ENCODE results near the gene DDX47.
"Not testable (repeated sequence)": the region's sequence is repeated elsewhere in the genome, so short reads cannot be mapped to it uniquely, and the experiment has no call there.

Gene DDX47

GRCh38 chr12:12839873-12840579 lies 26.9 kb downstream of the DDX47 start:
- H3K27ac ChIP-seq: no peak overlapping the region
- no peak for TF ChIP-seq CTCF (conservative IDR thresholded peaks at IDR 0.05)

GRCh38 chr12:12840580-12840899 lies 27.4 kb downstream of the DDX47 start:
- H3K27ac ChIP-seq: no peak overlapping the region
- TF ChIP-seq CTCF (conservative IDR thresholded peaks at IDR 0.05): no peak

- not testable (repeated sequence) for H3K27ac ChIP-seq
Measured at GRCh38 chr12:12841428-12841827, 28.3 kb downstream of the DDX47 start.

GRCh38 chr12:12845794-12846243 lies 32.7 kb downstream of the DDX47 start:
- no peak for TF ChIP-seq CTCF (conservative IDR thresholded peaks at IDR 0.05)
- H3K27ac ChIP-seq: no peak overlapping the region

DNA sequence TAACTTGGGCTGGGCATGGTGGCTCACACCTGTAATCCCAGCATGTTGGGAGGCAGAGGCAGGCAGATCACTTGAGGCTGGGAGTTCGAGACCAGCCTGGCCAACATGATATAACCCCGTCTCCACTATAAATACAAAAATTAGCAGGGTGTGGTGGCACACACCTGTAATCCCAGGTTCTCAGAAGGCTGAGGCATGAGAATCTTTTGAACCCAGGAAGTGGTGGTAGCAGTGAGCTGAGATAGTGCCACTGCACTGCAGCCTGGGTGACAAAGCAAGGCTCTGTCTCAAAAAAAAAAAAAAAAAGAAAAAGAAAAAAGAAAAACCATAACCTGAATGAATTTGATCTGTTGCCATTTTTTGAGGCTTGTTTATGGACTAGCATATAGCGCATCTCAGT lies 33.6 kb downstream of the DDX47 start:
- not testable (repeated sequence) for H3K27ac ChIP-seq

GRCh38 chr12:12853435-12853834 lies 40.3 kb downstream of the DDX47 start:
- TF ChIP-seq CTCF (conservative IDR thresholded peaks at IDR 0.05): no peak
- no peak overlapping the region for H3K27ac ChIP-seq

DNA sequence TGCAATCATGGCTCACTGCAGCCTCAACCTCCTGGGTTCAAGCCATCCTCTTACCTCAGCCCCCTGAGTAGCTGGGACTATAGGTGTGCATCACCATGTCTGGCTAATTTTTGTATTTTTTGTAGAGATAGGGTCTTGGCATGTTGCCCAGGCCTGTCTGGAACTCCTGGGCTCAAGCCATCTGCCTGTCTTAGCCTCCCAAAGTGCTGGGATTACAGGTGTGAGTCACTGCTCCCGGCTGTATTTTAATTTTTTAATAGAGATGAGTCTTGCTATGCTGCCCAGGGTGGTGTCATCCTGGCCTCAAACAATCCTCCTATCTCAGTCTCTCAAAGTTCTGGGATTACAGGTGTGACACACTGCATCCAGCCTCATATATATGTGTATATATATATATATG lies 46.5 kb downstream of the DDX47 start:
- no peak overlapping the region for H3K27ac ChIP-seq
- no peak for TF ChIP-seq CTCF (conservative IDR thresholded peaks at IDR 0.05)

GRCh38 chr12:12864243-12864642 lies 51.1 kb downstream of the DDX47 start:
- no peak overlapping the region for H3K27ac ChIP-seq
- no peak for TF ChIP-seq CTCF (conservative IDR thresholded peaks at IDR 0.05)
